ENCODE data around the gene TRABD2B.

DNA sequence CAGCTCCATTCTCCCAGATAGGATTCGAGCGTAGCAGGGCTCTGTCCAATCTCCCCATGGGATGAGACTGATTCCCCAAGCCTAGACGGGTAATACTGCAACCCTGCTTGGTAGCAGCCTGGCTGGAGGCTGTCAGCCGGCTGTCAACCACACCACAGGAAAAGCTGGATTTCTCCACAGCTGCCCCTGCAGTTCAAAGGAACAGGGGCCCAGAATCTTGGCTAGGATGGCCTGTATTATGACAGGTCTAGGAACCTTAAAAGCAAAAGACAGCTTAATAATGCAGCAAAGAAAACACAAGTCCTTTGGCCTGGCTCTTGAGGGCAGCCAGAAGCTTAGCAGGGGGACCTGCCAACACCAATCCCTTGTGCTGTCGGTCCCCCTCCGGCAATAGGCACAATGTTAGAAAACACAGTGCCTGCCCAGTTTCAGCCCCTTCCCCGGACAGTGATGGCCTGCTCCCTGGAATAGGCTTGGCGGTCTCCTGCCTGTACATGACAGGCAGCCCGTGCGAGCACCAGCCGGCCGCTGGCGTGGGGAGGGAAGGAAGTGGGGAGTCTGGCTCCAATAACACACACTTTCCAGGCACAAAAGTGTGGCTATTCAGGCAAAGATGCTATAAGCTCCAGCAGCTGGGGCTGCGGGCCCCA, 90.5 kb downstream of the TRABD2B start:
- no peak for TF ChIP-seq CTCF (IDR thresholded peaks at IDR 0.05)
- TF ChIP-seq POLR2A (IDR thresholded peaks at IDR 0.05): no peak
- no peak for TF ChIP-seq EP300 (IDR thresholded peaks at IDR 0.05)
- no peak for TF ChIP-seq POLR2AphosphoS5 (IDR thresholded peaks at IDR 0.05)

Measured in upper lobe of left lung (tissue), 4 donors.